GM23248 (cell line): ENCODE results near the gene TBCC.

ENCODE experiments used
- EZH2 ChIP-seq: fragments of 200-600 bp; sonication (generic); IDR thresholded peaks from 2 replicates; pipeline ENCODE4 v1.6.1; 2018; ENCODE audit warnings: antibody characterized with exemption, mild to moderate bottlenecking; ENCODE audit not compliant: insufficient read depth, poor library complexity, severe bottlenecking
- EZH2phosphoT487 ChIP-seq: fragments of 200-600 bp; sonication (generic); IDR thresholded peaks from 2 replicates; pipeline ENCODE4 v1.6.1; 2018; ENCODE audit warnings: antibody characterized with exemption, moderate library complexity, mild to moderate bottlenecking, low read depth; ENCODE audit not compliant: insufficient read depth

DNA sequence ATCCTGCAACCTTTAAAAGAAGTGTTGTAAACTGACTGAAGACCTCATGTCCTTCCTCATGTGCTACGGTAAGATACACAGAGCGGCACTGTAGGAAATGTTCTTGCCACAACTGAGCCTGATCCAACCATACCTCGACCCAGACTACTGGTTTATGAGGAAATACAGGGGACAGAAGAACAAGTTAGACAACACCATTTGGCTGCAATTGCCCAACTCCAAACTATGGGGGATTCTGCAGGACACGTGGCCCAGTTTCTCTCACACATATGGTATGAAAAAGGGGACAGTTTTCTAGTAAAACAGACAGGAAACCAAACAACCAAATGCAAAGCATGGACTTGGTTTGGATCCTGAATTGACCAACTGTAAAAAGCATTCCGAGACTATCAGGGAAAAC lies 34.0 kb downstream of the TBCC start:
- TF ChIP-seq EZH2 (no peak), EZH2phosphoT487 (no peak)
